HFFc6 (cell line): ENCODE data around the gene FCHSD1. TPM values are rescaled to one million over a fixed set of nuclear protein-coding genes. Genes with fewer than 3 reads are reported as not detected.

Source experiments
- DNase-seq: peaks from one replicate; pipeline ENCODE4 v3.0.0-alpha.2; 2018
- H3K27ac Mint-ChIP-seq: 2 replicates; pipeline ENCODE4 v1.8.0; 2020; ENCODE audit warnings: mild to moderate bottlenecking, mixed read lengths
- H3K27me3 Mint-ChIP-seq: 2 replicates; pipeline ENCODE4 v1.8.0; 2021; ENCODE audit warnings: mild to moderate bottlenecking, moderate library complexity, mixed read lengths; ENCODE audit not compliant: insufficient read depth
- H3K36me3 Mint-ChIP-seq: 2 replicates; pipeline ENCODE4 v1.8.0; 2021; ENCODE audit warnings: low read depth, mixed read lengths
- H3K4me1 Mint-ChIP-seq: 2 replicates; pipeline ENCODE4 v1.8.0; 2020; ENCODE audit warnings: low read depth, mixed read lengths
- H3K4me3 Mint-ChIP-seq: 2 replicates; pipeline ENCODE4 v1.8.0; 2020; ENCODE audit warnings: mild to moderate bottlenecking, moderate library complexity, mixed read lengths
- H3K9me3 Mint-ChIP-seq: 2 replicates; pipeline ENCODE4 v1.8.0; 2020; ENCODE audit warnings: mild to moderate bottlenecking, mixed read lengths
- total RNA-seq, 6 experiments: library from RNA; stranded (reverse); fragmentation: NEBNext Ultra II Directional; extraction: Animal tissue kit (Norgen Biotek cat#: 25700); gene quantifications; 2 replicates in 1 of 6; 3 replicates in 5 of 6; pipeline ENCODE4 v1.2.3, GENCODE V29; 2021
- TF ChIP-seq, protein P1 (sequence below): fragments of 200-600 bp; sonication (generic); IDR thresholded peaks from 2 replicates; pipeline ENCODE4 v1.5.0; 2021; ENCODE audit warnings: antibody characterized with exemption, mild to moderate bottlenecking

FCHSD1 gene
- total RNA-seq, 6 experiments from 2014 or later, result 20.8 to 31.7 (median 25.3) TPM

DNA sequence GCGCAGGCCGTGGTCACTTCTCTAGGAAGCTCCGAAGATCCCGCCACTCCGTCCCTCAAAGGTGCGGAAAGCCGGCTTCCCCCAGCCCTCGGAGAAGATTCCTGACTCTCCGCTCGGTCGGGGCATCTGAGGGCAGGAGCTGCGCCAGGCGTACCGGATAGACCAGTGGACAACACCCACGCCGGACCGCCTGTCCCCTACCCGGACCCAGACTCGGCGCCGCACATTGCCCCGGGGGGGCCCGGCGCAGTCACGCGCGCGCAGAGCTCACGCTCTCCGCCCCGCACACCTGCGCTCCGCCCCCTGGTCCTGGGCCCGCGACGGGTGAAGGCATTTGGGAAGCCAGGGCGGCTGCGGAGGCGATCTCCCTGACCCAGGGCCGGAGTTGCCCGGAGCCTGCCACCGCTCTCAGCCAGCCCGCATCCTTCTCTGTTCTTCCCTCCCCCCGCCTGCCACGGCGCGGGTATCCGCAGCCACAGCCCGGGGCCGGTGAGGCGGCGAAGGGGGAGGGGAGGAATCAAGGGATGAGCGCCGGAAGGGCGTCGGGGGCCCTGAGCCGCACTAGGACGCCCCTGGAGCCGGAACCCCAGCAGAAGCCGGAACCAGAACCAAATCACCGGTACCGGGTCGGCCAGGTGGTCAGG, 14.0 kb downstream of the FCHSD1 start:
- Mint-ChIP-seq H3K4me3 (peak overlapping the region; percentile 98), H3K9me3 (no peaks in the 10 kb centered on the region), H3K27ac (no peak overlapping the region), H3K36me3 (peaks cover 27% of the 10 kb centered on the region), H3K27me3 (no peaks in the 10 kb centered on the region), H3K4me1 (peaks cover 50% of the 10 kb centered on the region)
- TF ChIP-seq, protein P1, sequence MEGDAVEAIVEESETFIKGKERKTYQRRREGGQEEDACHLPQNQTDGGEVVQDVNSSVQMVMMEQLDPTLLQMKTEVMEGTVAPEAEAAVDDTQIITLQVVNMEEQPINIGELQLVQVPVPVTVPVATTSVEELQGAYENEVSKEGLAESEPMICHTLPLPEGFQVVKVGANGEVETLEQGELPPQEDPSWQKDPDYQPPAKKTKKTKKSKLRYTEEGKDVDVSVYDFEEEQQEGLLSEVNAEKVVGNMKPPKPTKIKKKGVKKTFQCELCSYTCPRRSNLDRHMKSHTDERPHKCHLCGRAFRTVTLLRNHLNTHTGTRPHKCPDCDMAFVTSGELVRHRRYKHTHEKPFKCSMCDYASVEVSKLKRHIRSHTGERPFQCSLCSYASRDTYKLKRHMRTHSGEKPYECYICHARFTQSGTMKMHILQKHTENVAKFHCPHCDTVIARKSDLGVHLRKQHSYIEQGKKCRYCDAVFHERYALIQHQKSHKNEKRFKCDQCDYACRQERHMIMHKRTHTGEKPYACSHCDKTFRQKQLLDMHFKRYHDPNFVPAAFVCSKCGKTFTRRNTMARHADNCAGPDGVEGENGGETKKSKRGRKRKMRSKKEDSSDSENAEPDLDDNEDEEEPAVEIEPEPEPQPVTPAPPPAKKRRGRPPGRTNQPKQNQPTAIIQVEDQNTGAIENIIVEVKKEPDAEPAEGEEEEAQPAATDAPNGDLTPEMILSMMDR, result no peak
- no peak for DNase-seq

DNA sequence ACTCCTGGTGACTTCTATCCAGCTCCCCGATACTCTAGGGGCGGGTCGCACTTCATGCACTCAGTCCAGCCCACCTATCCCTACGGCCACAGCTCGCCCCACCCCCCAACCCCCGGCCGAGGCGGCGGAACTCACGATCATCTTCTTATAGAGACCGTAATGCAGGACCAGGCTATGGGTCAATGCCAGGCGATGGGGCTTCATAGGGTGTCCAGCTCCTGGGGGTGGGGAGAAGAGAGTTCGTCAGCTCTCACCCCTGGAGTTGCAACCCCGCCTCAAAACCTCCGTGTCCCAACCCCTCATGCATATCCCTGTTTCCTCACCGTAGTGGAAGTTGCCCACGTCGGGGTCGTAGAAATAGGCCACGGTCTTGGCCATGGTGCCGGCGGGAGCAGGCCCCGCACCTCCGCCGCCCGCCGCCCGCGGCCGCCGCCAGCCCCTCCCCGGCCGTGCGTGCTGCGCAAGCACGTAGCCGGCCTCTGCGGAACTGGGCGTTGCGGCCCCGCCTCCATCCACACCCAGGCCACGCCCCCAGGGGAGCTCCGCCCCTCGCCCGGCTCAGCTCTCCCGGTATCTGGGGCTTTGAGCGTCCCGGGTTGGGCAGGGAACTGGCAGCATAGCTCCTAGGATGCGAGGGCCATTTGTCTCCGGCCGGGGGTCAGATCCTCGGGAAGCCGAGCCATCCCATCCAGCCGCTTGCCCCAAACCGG, 14.7 kb downstream of the FCHSD1 start, which contains the start of the genes HDAC3 and RELL2:
Gene HDAC3, minus strand, starts transcription at position 437 of the 710 bp plus-strand sequence. Its CDS starts 59 bp downstream, at position 378.
Gene RELL2, plus strand, starts transcription at position 585 of the 710 bp plus-strand sequence. CDS start 1,229 bp downstream, outside the sequence.
- H3K27ac Mint-ChIP-seq, result peak within 1 kb of the TSS; percentile 79
- peak; percentile 85 for DNase-seq
- H3K36me3 Mint-ChIP-seq, result peaks cover 21% of the 10 kb centered on the region
- H3K4me3 Mint-ChIP-seq, result peak within 1 kb of the TSS; percentile 98
- H3K9me3 Mint-ChIP-seq, result no peaks in the 10 kb centered on the region
- H3K27me3 Mint-ChIP-seq, result no peaks in the 10 kb centered on the region
- H3K4me1 Mint-ChIP-seq, result peaks cover 44% of the 10 kb centered on the region
- TF ChIP-seq, protein P1, result no peak

DNA sequence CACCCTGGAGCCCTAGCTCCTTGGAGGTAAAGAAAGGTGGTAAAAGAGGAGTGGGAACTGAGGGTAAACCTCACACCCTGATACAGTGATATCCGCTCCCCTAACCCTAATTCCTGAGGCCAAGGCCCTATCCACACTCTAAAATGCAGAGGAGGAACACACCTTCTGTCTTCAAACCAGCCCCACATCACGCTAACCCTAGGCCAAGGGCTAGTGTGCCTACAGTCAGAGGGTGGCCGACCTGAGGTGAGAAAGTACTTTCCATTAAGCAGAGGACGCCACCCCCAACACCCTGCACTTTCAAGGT, 15.2 kb downstream of the FCHSD1 start:
- DNase-seq, result no peak
- peak overlapping the region; percentile 79 for H3K27ac Mint-ChIP-seq
- peak overlapping the region; percentile 98 for H3K4me3 Mint-ChIP-seq
- no peaks in the 10 kb centered on the region for H3K27me3 Mint-ChIP-seq
- TF ChIP-seq, protein P1, result no peak
- H3K4me1 Mint-ChIP-seq, result peaks cover 39% of the 10 kb centered on the region
- H3K9me3 Mint-ChIP-seq, result no peaks in the 10 kb centered on the region
- H3K36me3 Mint-ChIP-seq, result peaks cover 16% of the 10 kb centered on the region

DNA sequence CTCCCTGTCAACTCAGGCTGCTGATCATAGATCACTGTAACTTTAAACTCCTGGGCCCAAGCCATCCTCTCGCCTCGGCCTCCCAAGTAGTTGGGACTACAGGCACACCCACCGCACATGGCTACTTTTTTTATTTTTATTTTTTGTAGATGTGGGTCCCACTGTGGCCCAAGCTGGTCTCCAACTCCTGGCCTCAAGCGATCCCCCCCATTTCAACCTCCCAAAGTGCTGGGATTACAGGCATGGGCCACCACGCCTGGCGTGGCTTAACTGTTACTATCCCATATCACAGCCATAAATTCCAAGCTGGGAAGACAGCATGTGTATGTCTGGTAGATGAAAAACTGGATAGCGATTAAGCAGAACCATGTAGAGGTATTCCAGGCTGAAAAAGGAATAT, 15.6 kb downstream of the FCHSD1 start:
- Mint-ChIP-seq H3K4me1 (peaks cover 37% of the 10 kb centered on the region), H3K4me3 (peak overlapping the region; percentile 98), H3K27ac (peak overlapping the region; percentile 79), H3K36me3 (peaks cover 12% of the 10 kb centered on the region), H3K27me3 (no peaks in the 10 kb centered on the region), H3K9me3 (no peaks in the 10 kb centered on the region)
- TF ChIP-seq, protein P1, result no peak
- DNase-seq, result no peak

DNA sequence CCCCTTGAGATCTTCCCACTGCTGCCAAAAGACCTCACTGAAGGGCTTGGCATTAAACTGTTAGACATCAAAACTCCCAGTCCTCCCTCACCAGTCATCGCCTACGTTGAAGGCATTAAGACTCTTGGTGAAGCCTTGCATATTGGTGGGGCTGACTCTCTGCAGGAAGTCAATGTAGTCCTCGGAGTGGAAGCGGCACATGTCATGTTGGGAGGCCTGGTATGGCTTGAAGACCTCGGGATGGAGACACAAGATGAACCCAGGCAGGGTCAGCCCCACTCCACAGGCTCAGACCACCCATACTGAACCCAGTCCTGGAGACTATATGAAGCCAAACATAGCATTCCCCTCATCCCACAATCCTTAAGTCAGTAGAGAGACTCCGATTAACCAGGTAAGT, 16.5 kb downstream of the FCHSD1 start:
- TF ChIP-seq, protein P1, result no peak
- Mint-ChIP-seq H3K4me3 (peak overlapping the region; percentile 98), H3K4me1 (peaks cover 37% of the 10 kb centered on the region), H3K27ac (no peak overlapping the region; the same call in 1 of the 2 replicates), H3K27me3 (no peaks in the 10 kb centered on the region), H3K9me3 (no peaks in the 10 kb centered on the region), H3K36me3 (peaks cover 12% of the 10 kb centered on the region)
- DNase-seq, result no peak
